NCI-H128 (cell line): Measurements from ENCODE around the gene MGAT5B.
"Not testable (repeated sequence)": the region's sequence is repeated elsewhere in the genome, so short reads cannot be mapped to it uniquely, and the experiment has no call there.

Source experiments
- DNase-seq: peaks from one replicate; lab custom pipeline; 2025; ENCODE audit not compliant: unreplicated experiment; lab: John Stamatoyannopoulos, UW

Gene MGAT5B, protein sequence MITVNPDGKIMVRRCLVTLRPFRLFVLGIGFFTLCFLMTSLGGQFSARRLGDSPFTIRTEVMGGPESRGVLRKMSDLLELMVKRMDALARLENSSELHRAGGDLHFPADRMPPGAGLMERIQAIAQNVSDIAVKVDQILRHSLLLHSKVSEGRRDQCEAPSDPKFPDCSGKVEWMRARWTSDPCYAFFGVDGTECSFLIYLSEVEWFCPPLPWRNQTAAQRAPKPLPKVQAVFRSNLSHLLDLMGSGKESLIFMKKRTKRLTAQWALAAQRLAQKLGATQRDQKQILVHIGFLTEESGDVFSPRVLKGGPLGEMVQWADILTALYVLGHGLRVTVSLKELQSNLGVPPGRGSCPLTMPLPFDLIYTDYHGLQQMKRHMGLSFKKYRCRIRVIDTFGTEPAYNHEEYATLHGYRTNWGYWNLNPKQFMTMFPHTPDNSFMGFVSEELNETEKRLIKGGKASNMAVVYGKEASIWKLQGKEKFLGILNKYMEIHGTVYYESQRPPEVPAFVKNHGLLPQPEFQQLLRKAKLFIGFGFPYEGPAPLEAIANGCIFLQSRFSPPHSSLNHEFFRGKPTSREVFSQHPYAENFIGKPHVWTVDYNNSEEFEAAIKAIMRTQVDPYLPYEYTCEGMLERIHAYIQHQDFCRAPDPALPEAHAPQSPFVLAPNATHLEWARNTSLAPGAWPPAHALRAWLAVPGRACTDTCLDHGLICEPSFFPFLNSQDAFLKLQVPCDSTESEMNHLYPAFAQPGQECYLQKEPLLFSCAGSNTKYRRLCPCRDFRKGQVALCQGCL

DNA sequence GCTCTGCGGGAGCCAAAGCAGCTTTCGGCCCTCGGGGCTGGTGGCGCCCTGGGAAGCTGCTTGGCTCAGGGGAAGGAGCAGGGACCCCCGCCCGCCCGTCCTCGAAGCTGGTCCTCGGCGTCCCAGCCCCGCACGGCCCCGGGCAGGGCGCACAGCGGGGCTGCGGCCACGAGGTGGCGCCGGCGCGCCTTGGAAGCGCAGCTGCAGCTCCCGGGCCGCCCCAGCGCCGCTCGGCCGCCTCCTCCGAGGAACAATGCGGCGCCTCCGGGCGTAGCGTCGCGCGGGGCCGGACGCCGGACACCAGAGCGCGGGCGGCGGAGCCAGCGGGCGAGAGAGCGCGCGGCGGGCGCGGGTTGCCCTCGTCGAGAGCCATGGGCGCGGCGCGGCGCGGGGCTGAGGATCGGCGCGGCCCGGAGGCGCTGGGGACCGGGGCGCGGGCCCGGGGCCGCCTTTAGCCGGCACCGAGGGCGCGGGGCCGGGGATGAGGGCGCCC lies at the start of gene MGAT5B:
Gene MGAT5B (plus strand): TSS at position 229 of the 493 bp plus-strand sequence. CDS start 626 bp downstream, outside the sequence.
- peak; percentile 7 for DNase-seq

DNA sequence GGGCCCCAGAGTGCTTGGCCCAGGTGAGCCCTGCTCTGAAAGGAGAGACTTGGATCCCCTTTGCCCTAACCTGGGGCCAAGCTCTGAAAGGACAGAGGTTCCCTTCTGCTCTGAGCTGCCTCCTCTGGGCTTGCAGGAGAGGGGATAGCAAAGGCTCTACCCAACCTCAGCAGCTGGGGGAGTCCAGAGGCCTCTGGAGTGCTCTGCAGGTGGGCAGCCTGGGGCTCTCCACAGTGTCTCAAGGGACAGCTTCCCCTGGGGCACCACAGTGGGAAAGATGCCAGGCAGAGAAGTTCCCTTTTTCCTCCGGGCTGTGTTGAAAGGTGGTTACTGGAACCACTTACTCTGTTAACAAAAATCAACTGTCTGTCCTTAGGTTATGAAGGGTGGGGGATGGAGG lies 48.2 kb upstream of the MGAT5B start:
- DNase-seq, result peak; percentile 3

DNA sequence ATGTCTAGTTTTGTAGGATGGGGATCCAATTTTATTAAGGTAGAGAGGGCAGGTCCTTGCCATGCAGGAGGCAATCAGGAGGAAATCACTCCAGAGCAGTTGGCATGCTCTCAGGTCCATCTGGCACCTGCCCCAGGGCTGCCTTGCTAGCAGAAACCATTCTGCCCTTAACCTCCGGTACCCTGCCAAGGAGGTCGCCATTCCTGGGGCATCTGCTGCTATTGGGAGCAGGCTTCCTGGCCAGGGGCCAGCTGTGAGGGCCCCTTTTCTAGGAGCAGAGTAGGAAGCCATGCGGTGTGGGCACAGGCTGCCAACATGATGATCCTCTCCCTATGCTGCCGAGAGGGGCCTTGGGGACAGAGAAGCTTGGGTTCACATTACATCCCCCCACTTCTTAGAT lies 47.6 kb upstream of the MGAT5B start:
- no peak for DNase-seq

DNA sequence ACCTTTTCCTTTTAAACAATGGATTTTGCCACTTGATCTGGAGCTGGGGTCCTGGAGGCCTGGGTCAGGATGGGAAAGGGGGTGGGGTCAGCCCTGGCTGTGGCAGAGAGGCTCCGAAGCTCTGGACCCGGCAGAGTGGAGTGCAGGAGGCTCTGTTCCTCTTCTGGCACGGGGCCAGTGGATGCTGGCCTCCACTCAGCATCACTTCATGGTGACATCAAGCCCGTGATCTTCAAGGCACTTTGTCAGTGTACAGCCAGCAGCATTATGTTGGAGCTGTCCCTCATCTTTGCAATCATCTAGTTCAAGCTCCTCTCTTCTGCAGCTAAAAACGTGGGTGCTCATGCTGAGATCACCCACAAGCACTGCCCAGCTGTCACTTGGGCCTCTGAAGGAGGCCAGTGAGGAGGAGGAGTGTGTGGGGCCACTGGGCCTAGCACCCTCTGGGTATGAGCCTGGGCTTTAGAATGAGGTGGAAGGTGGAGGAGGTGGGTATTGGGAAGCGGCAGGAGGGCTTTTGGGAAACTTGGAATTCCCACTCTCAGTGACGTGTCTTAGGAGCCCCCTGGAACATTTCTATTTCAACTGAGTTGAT lies 45.9 kb upstream of the MGAT5B start:
- no peak for DNase-seq

DNA sequence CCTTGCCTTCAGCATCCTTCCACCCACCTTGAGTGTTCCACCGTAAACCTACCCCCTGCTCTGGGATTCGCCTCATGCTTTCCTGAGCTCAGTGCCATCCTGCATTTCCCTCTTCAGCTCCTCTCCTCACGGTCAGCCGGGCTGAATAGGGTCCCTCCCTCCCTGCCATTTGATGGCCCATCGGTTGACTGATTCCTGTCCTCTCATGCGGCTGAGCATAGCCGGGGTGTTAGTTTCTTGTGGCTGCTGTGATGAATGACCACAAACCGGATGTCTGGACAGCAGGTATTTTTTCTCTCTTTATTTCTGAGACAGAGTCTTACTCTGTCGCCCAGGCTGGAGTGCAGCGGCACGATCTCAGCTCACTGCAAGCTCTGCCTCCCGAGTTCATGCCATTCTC lies 44.1 kb upstream of the MGAT5B start:
- DNase-seq, result no peak

DNA sequence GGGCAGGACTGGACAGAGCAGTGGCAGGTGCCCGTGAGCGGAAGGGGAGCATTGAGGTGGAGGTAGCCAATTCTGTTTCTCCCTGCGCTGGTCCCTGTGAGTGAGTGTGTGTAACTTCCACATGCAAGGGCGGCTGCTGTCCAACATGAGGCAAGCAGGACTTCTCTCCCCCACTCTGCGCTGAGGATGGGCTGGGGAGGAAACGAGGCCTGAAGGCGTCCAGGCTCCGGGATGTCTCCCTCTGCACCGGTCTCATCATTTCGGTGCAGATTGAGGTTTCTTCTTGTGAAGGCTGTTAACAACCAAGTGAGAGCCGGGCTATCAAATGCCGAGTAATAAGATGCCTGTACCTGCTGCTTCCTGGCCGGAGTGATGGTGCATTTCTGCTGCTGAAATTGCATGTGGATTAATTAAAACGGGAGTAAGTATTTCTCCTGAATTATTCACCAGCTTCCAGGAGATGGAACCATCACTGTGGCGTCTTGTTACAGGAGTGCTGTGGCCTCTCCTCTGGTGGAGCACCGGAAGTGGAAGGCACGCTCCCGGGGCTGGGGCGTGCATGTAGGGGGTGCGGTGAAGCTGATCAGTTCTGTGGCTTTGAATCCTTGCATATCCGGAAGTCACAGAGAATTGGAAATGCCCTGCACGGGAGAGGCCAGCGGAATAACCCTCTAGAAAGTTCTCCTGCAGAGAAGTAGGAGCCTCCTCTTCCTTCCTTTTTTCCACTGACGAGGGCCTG lies 41.7 kb upstream of the MGAT5B start:
- DNase-seq, result no peak

DNA sequence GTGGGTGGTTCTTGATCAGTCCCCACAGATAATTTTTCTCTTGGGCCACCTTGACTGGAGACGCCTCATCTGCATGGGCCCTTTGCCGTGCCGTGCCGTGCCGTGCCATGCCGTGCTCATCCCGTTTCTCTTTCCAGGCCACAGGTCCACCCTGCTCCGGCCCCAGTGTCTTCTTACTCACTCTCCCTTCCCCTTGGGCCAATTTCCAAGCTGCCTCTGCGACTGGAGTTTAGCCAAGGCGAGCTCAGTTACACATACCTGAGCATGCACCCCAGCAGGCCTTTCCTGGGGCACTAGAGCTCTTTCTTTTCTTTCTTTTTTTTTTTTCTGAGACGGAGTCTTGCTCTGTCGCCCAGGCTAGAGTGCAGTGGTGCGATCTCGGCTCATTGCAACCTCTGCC lies 40.5 kb upstream of the MGAT5B start:
- DNase-seq, result no peak

DNA sequence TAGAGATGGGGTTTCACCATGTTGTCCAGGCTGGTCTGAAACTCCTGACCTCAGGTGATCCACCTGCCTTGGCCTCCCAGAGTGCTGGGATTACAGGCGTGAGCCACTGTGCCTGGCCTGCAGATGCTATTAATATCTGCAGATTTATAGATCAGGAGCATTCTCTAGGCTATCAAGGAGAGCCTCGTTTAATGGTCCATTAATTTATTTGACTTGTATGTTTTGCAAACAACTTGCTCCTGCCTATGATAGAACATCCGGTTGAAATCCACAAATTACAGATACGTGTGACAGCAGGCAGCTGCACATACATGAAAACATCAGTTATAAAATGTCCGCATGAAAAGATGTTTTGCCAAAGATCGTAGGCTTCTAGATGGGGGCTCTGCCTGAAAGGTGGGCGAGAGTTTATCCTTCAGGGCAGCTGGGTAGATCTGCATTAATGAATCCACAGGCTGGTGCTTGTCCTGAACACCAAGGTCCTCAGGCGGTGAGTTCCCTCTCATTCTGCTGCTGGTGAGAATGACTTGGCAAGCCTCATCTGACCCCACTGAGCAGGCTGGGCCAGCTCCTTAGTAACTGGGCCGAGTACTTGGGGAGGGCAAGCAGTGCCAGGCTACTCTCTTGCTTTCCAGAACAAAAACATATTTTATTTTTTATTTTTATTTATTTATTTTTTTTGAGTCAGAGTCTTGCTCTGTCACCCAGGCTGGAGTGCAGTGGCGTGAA lies 37.1 kb upstream of the MGAT5B start:
- no peak for DNase-seq

DNA sequence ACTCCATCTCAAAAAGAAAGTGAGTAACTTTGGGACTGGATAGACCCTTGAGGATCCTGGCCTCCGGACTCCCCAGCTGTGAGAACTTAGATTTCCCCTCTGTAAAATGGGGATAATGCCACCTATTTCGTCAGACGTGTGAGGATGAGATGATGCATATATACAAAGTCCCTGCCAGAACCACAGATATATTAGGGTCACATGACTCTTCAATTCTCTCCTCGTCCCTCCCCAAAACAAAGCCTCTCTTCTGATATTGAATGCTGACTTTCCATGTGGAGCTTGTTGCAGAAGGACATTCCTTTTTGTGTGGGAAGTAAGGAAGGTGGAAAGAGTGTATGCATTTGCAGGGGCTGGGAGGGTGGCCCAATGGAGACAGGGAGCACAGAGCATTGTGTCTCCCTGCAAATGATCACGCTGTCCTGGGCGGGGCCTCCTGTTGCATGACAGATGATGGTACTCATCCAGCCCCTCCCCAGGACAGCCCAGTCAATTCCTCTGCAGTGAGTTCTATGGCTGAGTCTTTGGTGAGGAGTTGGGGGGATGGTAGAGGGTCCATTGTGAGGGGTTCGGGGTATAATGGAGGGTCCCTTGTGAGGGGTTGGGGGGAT lies 35.1 kb upstream of the MGAT5B start:
- DNase-seq, result no peak

DNA sequence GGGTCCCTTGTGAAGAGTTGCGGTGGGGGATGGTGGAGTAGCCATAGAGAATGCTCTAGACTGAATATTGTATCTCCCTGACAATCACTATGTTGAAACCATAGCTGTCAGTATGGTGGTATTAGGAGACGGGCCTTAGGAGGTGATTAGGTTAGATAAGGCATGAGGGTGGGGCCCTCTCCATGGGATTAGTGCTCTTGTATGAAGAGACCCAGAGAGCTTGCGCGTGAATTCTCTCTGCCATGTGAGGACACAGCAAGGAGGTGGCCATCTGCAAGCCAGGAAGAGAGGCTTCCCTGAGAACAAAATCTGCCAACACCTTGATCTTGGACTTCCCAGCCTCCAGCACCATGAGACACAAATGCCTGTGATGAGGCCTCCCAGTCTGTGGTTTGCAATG lies 34.5 kb upstream of the MGAT5B start:
- DNase-seq, result no peak

DNA sequence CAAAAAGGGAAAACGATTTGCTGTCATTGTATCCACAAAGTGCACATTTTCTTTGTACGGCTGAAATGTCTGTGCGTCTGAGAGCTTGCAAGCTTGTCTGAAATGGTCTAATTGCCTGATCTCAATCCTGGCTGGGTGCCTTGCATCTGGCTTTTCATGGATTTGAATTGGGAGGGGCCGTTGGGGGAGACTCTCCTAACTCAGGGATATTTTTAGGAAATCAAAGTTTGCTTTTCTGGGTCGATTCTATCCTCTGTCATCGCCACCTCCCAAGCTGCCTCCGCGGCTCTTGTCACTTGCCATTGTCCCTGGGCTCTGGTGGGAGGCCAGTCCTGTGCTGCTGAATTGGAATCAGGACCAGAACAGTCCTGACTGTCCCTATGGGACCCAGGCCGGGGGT lies 33.3 kb upstream of the MGAT5B start:
- DNase-seq, result no peak

DNA sequence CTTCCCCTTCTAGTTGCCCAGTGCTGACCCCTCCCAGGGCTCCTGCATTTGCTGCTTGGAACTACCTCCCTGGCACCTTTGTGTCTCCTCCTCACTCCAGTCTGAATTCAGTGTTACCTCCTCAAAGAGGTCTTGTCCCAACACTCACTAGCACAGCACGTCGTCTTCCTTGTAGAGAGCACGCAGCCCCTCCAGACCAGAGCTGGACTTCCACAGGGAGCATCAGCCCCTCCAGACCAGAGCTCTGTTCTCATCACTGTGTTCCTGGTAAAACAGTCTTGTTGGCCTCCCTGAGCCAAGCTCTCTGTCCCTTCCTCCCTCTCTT lies 27.8 kb upstream of the MGAT5B start:
- no peak for DNase-seq

DNA sequence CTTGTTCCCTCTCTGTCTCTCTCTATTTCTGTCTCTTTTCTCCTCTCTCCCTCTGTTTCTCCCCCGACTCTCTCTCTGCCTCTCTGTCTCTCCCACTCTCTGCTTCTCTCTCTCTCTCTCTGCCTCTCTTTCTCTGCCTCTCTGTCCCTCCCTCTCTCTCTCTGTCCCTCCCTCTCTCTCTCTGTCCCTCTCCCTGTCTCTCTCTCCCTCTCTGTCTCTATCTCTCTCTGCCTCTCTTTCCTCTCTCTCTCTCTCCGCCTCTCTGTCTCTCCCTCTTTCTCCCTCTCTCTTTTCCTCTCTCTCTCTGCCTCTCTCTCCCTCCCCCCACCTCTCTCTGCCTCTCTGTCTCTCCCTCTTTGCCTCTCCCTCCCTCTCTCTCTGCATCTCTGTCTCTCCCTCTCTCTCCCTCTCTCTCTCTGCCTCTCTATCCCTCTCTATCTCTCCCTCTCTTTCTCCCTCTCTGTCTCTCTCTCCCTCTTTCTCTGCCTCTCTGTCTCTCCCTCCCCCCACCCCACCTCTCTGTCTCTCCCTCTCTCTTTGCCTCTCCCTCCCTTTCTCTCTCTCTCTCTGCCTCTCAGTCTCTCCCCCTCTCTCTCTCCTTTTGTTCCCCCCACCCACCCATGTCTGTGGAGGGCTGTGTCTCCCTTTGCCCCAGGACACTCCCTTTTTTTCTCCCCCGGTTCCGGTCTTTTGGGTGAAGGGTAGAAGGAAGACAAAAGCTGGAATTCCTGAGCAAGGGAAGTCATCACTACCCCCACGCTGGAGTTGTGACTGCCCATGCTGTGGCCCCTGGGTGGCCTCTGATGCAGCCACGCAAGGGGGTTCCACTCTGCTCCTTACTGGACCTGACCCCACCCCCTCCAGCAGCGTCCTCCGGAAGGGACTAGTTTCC lies 27.1 kb upstream of the MGAT5B start:
- no peak for DNase-seq

DNA sequence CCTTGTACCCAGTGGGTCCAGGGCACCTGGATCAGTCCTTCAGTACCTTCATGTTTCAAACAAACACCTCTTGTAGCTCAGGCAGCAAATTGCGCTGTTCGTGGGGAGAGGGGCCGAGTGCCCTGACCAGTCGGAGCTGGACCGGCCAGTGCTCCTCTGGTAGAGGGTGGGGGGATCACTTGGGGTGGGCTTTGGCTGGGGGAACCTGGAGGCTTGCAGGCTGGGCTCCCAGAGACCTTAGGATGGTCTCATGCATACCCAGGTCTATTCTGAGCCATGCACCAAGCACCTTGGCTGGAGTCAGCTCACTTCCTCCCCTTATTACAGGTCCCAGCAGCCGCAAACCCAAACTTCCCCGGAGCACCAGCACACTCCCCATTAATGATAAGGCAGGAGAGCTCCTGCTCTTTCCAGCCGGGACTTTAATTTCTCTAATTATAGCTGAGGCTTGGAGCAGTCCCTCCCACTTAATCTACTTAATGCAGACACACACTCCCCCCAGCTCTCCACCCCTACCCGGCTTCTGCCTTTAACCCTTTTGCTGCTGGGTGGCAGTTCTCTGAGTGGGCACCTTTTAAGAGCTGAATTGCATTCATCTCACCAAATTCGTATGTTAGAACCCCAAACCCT lies 26.3 kb upstream of the MGAT5B start:
- no peak for DNase-seq

DNA sequence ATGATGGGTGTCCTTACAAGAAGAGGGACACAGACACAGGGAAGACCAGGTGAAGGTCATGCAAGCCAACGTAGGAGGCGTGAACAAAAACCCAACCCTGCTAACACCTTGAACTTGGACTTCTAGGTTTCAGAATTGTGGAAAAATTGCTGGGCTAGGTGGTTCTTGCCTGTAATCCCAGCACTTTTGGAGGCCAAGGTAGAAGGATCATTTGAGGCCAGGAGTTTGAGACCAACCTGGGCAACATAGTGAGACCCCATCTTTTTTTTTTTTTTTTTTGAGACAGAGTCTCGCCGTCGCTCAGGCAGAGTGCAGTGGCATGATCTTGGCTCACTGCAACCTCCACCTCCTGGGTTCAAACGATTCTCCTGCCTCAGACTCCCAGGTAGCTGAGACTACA lies 25.1 kb upstream of the MGAT5B start:
- DNase-seq, result not testable (repeated sequence)

DNA sequence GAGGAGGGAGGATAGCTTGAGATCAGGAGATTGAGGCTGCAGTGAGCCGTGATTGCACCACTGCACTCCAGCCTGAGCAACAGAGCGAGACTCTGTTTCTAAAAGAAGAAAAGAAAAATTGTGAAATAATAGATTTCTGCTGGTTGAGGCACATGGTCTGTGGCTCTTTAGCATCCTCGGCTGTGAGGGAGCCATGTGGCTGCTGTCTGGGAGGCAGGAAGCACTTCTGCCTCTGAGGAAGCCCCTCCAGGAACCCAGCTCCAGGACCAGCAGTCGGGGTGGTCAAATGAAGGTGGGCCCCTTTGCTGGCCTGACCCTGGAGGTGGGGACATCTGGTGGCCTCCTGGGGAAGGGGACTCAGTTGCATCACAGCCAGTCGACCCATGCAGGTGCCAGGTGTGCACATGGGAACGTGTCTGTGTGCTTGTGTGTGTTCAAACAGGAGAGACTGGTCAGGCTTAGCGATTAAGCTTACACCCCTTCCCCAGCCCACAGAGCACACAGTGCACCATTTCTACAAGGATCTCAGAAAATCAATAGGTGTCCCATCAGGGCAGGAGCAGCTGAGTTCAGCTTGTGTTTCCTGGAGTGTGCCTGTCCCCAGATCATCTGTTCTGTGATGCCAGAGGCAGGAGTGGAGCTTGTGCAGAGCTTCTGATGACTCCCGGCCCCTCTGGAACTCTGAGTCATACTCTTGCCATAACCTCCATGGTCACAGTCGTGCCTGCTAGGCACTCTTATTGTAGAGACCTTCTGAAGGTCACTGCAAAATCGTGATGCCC lies 24.3 kb upstream of the MGAT5B start:
- no peak for DNase-seq

DNA sequence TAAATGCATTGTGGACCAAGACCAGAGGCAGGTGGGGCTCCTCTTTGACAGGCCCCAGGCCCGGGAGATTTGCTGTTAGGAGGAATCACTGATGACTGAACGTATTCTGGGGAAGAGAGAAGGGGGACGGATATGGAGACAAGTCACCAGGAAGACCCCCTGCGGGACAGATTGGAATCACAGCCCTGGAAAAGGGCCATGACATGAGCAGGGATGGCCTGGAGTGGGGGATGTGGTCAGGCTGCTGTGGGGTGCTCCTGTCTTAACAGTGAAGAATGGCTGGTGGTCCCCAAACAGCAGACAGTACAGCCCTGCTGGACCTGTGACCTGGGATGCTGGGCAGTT lies 23.7 kb upstream of the MGAT5B start:
- no peak for DNase-seq

DNA sequence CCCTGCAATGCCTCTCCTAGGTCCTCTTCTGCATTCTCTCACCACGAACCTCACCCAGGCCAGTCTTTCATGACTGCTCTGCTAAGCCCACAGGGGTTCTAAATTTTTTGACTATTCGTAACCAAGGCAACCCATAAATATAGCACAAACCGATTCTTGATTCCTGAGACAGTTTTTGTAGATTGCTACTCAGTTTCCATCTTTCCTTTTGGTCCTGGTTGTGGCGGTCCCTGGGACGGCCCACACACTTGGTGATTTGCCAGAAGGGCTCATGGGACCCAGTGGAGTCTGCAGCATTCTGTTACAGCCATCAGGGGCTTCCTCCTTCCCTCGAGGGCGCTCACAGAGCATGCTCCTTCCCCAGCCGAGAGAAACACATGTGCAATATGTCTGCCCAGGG lies 23.4 kb upstream of the MGAT5B start:
- DNase-seq, result no peak
